Breast epithelium (tissue), 4 donors: ENCODE data around the gene MUC7. TPM values are rescaled to one million over a fixed set of nuclear protein-coding genes. Genes with fewer than 3 reads are reported as not detected.

Experiments
- DNase-seq, 2 donors: peaks; one replicate each; pipeline ENCODE4 v3.0.0-alpha.2; 2019; ENCODE audit warnings: low spot score in 2 of 2
- H3K27ac ChIP-seq, 2 donors: fragments of 200-600 bp; sonication (generic) in 1 of 2; one replicate each; pipeline ENCODE4 v1.5.1; 2016 to 2019; ENCODE audit warnings: mild to moderate bottlenecking in 1 of 2
- H3K27me3 ChIP-seq, 2 donors: fragments of 200-600 bp; sonication (generic) in 1 of 2; one replicate each; pipeline versions ENCODE4 v1.5.1 to v1.6.0; 2017 to 2019; ENCODE audit warnings: control low read depth in 1 of 2, mild to moderate bottlenecking in 1 of 2
- H3K36me3 ChIP-seq: fragments of 200-600 bp; one replicate; pipeline ENCODE4 v1.5.1; 2019
- H3K4me1 ChIP-seq, 2 donors: fragments of 200-600 bp; sonication (generic); one replicate each; pipeline ENCODE4 v1.5.1; 2016 to 2019; ENCODE audit warnings: control low read depth in 1 of 2
- H3K4me3 ChIP-seq, 3 donors: fragments of 200-600 bp; sonication (generic); 1 replicate in 2 of 3; 2 replicates in 1 of 3; pipeline ENCODE4 v1.5.1; 2016 to 2019; ENCODE audit warnings: mild to moderate bottlenecking in 3 of 3, moderate library complexity in 2 of 3
- H3K9me3 ChIP-seq, 2 donors: fragments of 200-600 bp; sonication (generic) in 1 of 2; one replicate each; pipeline ENCODE4 v1.5.1; 2016 to 2019; ENCODE audit warnings: control low read depth in 1 of 2
- POLR2A ChIP-seq: fragments of 450-650 bp; IDR thresholded peaks from one replicate; pipeline ENCODE4 v1.6.1; 2016; ENCODE audit warnings: antibody characterized with exemption, mild to moderate bottlenecking, moderate library complexity
- POLR2AphosphoS5 ChIP-seq, 3 donors: sonication (generic); formaldehyde crosslinking; IDR thresholded peaks; one replicate each; pipeline ENCODE4 v1.6.1; 2017; ENCODE audit warnings: antibody characterized with exemption in 3 of 3
- intact Hi-C: fragments of 100-400 bp; cut with DNase I; formaldehyde crosslinking; loops from one replicate; pipeline ENCODE4 v1.15.1; 2023; ENCODE audit warnings: low total_unique reads
- total RNA-seq, 3 donors: library from RNA; depleted of rRNA; stranded (reverse); fragments of >200 nt; gene quantifications; one replicate each; pipeline ENCODE4 v1.1.0, GENCODE V29; 2016
- TF ChIP-seq, protein P1 (sequence below), 3 donors: fragments of 450-650 bp; IDR thresholded peaks; one replicate each; pipeline ENCODE4 v1.5.1; 2016 to 2017; ENCODE audit warnings: antibody characterized with exemption in 3 of 3, mild to moderate bottlenecking in 3 of 3, moderate library complexity in 3 of 3

MUC7 gene
- total RNA-seq, 3 donors from 2014 or later: not detected

DNA sequence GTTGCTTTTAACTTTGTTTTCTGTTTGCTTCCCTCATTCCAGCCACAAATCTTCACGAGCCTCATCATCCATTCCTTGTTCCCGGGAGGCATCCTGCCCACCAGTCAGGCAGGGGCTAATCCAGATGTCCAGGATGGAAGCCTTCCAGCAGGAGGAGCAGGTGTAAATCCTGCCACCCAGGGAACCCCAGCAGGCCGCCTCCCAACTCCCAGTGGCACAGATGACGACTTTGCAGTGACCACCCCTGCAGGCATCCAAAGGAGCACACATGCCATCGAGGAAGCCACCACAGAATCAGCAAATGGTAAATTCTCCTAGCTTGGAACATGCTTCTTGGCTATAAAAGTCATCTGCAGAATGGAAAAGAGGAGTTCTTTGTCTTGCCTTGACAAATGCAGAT lies 59.0 kb downstream of the MUC7 start:
- Histone ChIP-seq H3K27me3 (no peaks in the 10 kb centered on the region), H3K27ac (no peak overlapping the region), H3K4me3 (no peak overlapping the region), H3K9me3 (no peaks in the 10 kb centered on the region), H3K4me1 (no peaks in the 10 kb centered on the region), H3K36me3 (no peaks in the 10 kb centered on the region)
- no peak for DNase-seq
- intact Hi-C loops: no loop called here
- TF ChIP-seq, protein P1, sequence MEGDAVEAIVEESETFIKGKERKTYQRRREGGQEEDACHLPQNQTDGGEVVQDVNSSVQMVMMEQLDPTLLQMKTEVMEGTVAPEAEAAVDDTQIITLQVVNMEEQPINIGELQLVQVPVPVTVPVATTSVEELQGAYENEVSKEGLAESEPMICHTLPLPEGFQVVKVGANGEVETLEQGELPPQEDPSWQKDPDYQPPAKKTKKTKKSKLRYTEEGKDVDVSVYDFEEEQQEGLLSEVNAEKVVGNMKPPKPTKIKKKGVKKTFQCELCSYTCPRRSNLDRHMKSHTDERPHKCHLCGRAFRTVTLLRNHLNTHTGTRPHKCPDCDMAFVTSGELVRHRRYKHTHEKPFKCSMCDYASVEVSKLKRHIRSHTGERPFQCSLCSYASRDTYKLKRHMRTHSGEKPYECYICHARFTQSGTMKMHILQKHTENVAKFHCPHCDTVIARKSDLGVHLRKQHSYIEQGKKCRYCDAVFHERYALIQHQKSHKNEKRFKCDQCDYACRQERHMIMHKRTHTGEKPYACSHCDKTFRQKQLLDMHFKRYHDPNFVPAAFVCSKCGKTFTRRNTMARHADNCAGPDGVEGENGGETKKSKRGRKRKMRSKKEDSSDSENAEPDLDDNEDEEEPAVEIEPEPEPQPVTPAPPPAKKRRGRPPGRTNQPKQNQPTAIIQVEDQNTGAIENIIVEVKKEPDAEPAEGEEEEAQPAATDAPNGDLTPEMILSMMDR (IDR thresholded peaks at IDR 0.05): no peak
- TF ChIP-seq POLR2A (no peak), POLR2AphosphoS5 (IDR thresholded peaks at IDR 0.05) (no peak)

DNA sequence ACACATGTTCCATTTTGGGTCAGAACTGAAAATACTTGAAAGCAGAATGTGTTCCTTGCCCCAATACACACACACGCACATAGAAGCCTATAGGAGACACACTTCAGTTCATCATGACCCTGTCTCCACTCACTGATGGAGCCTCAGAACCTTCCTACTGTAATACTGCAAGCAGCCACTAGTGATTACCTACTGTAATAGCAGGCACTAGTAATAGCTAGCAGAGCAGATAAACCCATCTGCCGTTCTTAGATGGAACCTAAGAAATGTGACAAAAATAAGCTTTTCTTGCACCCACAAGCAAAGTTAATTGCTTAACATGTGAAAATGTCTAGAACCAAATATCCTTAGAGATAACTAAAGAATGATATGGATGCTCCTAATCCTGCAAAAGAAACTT lies 60.0 kb downstream of the MUC7 start:
- Histone ChIP-seq H3K4me3 (no peak overlapping the region), H3K9me3 (no peaks in the 10 kb centered on the region), H3K4me1 (no peaks in the 10 kb centered on the region), H3K36me3 (no peaks in the 10 kb centered on the region), H3K27ac (no peak overlapping the region), H3K27me3 (no peaks in the 10 kb centered on the region)
- TF ChIP-seq, protein P1 (IDR thresholded peaks at IDR 0.05): no peak
- TF ChIP-seq POLR2A: no peak
- TF ChIP-seq POLR2AphosphoS5 (IDR thresholded peaks at IDR 0.05): no peak
- DNase-seq: no peak
- intact Hi-C loops: no loop called here

Other genes with a start within 250 kb of the MUC7 start
- 10 to 100 TPM in 2 of 3 donors, not detected in 1; 13.4 to 78.2 TPM for gene FDCSP, start 246.1 kb upstream of the MUC7 start, total RNA-seq
- gene CSN3, start 229.6 kb upstream of the MUC7 start, total RNA-seq: 1 to 10 TPM in 1 of 3 donors, under 1 TPM in 1, not detected in 1; 0.66 to 4.1 TPM
- gene CABS1, start 137.2 kb upstream of the MUC7 start, total RNA-seq: not detected
- not detected for gene SMR3A, start 111.4 kb upstream of the MUC7 start, total RNA-seq
- gene SMR3B, start 89.1 kb upstream of the MUC7 start, total RNA-seq: not detected
- gene OPRPN, start 74.3 kb upstream of the MUC7 start, total RNA-seq: 1 to 10 TPM in 1 of 3 donors, not detected in 2; 1.0 TPM
- not detected for gene AMTN, start 46.4 kb downstream of the MUC7 start, total RNA-seq
- gene AMBN, start 120.1 kb downstream of the MUC7 start, total RNA-seq: not detected
- under 1 TPM in 1 of 3 donors, not detected in 2; 0.32 TPM for gene ENAM, start 156.5 kb downstream of the MUC7 start, total RNA-seq
- 100 to 1,000 TPM in 2 of 3 donors, 10 to 100 TPM in 1; 10.1 to 700 (median 337) TPM for gene JCHAIN, start 194.3 kb downstream of the MUC7 start, total RNA-seq
- 10 to 100 TPM; 18.9 to 22.0 (median 19.3) TPM for gene UTP3, start 216.3 kb downstream of the MUC7 start, total RNA-seq
- 10 to 100 TPM; 60.0 to 95.9 (median 83.6) TPM for gene RUFY3, start 249.8 kb downstream of the MUC7 start, total RNA-seq